Kidney (tissue), 14 donors: ENCODE data around the gene HSPA6. TPM values are rescaled to one million over a fixed set of nuclear protein-coding genes. Genes with fewer than 3 reads are reported as not detected.

Source experiments
- DNase-seq, 5 donors: peaks; one replicate each; pipeline ENCODE4 v3.0.0-alpha.2; 2013 to 2020
- FAIRE-seq: peaks from 2 replicates; lab custom pipeline; 2012; peaks lifted over from hg19 to GRCh38; lab: Jason Lieb, UNC
- H3K27ac ChIP-seq, 2 donors: one replicate each; pipeline ENCODE4 v1.7.0; 2013; ENCODE audit warnings: low read depth in 2 of 2, low read length in 2 of 2, inconsistent platforms in 1 of 2
- H3K27me3 ChIP-seq: one replicate; pipeline ENCODE4 v1.7.1; 2013; ENCODE audit warnings: low read length, inconsistent platforms; ENCODE audit not compliant: control insufficient read depth, insufficient read depth
- H3K36me3 ChIP-seq, 3 donors: one replicate each; pipeline versions ENCODE4 v1.7.0 to v1.7.1; 2013; ENCODE audit warnings: low read length in 3 of 3, control low read depth in 1 of 3, inconsistent platforms in 1 of 3; ENCODE audit not compliant: insufficient read depth in 3 of 3, control insufficient read depth in 2 of 3
- H3K4me1 ChIP-seq, 3 donors: one replicate each; pipeline versions ENCODE4 v1.7.0 to v1.7.1; 2013; ENCODE audit warnings: low read length in 3 of 3, inconsistent platforms in 1 of 3, low read depth in 1 of 3; ENCODE audit not compliant: control insufficient read depth in 2 of 3, insufficient read depth in 2 of 3
- H3K4me3 ChIP-seq, 3 donors: one replicate each; pipeline versions ENCODE4 v1.7.0 to v1.8.1; 2013; ENCODE audit warnings: low read length in 3 of 3, control low read depth in 1 of 3, inconsistent platforms in 1 of 3
- H3K9ac ChIP-seq, 3 donors: one replicate each; pipeline versions ENCODE4 v1.7.0 to v1.7.1; 2013; ENCODE audit warnings: low read length in 3 of 3, control low read depth in 1 of 3, inconsistent platforms in 1 of 3
- H3K9me3 ChIP-seq, 3 donors: one replicate each; pipeline versions ENCODE4 v1.7.0 to v1.7.1; 2013; ENCODE audit warnings: low read length in 3 of 3, control low read depth in 1 of 3, inconsistent platforms in 1 of 3; ENCODE audit not compliant: control insufficient read depth in 2 of 3, insufficient read depth in 1 of 3
- intact Hi-C: fragments of 100-400 bp; cut with DNase I; formaldehyde crosslinking; loops from one replicate; pipeline ENCODE4 v1.11.1; 2022
- polyA plus RNA-seq: library from polyadenylated mRNA; stranded (reverse); fragments of 350-450 nt; fragmentation: Illumina TruSeq; extraction: RNeasy Lipid Tissue Mini Kit (QIAGEN cat#74804); gene quantifications from one replicate; pipeline ENCODE4 v1.2.3, GENCODE V29; 2014; ENCODE audit warnings: low read depth, low replicate concordance; ENCODE audit not compliant: insufficient read depth
- total RNA-seq: library from RNA; stranded (reverse); fragmentation: NEBNext Ultra II Directional; extraction: Animal tissue kit (Norgen Biotek cat#: 25700); gene quantifications from one replicate; pipeline ENCODE4 v1.2.1, GENCODE V29; 2021
- TF ChIP-seq, protein P1 (sequence below): IDR thresholded peaks from 3 replicates; pipeline ENCODE4 v1.5.1; 2012; ENCODE audit warnings: mild to moderate bottlenecking, moderate library complexity, borderline replicate concordance; ENCODE audit not compliant: insufficient read depth; ENCODE audit errors: extremely low read depth
- donor health status: control.
- donor health status: control.
- donor health status: control.
- donor health status: control.
- donor health status: control.
- donor health status: DM: yes; HTN: yes; CAD: no.
- donor health status: Normal renal cell carcinoma (clear cell type).

The HSPA6 gene
- total and polyA plus RNA-seq, 2 donors from 2014 or later, result 2.6 to 5.5 TPM

- FAIRE-seq (no peak), DNase-seq (no peak)
- H3K9ac ChIP-seq, result no peak overlapping the region
- H3K27ac ChIP-seq, result no peak overlapping the region
- H3K36me3 ChIP-seq, result no peaks in the 10 kb centered on the region
- H3K4me3 ChIP-seq, result no peak overlapping the region
- TF ChIP-seq, protein P1, sequence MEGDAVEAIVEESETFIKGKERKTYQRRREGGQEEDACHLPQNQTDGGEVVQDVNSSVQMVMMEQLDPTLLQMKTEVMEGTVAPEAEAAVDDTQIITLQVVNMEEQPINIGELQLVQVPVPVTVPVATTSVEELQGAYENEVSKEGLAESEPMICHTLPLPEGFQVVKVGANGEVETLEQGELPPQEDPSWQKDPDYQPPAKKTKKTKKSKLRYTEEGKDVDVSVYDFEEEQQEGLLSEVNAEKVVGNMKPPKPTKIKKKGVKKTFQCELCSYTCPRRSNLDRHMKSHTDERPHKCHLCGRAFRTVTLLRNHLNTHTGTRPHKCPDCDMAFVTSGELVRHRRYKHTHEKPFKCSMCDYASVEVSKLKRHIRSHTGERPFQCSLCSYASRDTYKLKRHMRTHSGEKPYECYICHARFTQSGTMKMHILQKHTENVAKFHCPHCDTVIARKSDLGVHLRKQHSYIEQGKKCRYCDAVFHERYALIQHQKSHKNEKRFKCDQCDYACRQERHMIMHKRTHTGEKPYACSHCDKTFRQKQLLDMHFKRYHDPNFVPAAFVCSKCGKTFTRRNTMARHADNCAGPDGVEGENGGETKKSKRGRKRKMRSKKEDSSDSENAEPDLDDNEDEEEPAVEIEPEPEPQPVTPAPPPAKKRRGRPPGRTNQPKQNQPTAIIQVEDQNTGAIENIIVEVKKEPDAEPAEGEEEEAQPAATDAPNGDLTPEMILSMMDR, result no peak
- no peaks in the 10 kb centered on the region for H3K9me3 ChIP-seq
- intact Hi-C loops, result no loop called here
- H3K27me3 ChIP-seq, result no peaks in the 10 kb centered on the region
- no peaks in the 10 kb centered on the region for H3K4me1 ChIP-seq
These were observed 25.7 kb upstream of the HSPA6 start for GRCh38 chr1:161498646-161499045.

DNA sequence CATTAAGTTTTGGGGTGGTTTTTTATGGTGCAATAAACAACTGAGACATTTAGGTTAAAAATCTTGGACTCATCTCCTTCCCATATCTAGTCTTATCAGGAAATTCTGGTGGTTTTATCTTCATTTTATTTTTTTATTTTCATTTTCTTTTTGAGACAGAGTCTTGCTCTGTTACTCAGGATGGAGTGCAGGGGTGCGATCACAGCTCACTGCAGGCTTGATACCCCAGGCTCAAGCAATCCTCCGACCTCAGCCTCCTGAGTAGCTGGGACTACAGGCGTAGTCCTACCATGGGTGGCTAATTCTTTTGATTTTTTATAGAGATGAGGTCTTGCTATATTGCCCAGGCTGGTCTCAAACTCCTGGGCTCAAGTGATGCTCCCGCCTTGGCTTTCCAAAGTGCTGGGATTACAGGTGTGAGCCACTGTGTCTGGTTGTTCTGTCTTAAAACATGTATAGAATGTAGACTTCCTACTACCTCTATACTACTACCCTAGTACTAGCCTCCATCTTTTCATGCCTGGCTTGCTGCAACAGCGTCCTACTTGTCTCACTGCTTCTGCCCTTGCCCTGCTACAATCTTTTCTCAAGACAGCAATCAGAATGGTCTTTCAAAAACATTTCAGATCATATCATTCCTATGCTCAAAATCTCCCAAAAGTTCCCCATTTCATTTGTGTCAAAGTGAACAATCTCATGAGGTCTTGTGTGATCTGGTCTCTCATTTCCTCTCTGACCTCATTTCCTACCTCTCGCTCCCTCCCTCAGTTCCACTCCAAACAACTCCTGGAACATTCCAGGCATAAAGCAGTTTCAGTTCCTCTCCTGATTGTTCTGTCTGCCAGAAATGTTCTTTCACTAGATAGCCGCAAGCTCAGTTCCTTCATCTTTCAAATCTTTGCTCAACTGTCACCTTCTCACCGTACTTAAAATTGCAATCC lies 25.0 kb upstream of the HSPA6 start:
- intact Hi-C loops, result no loop called here
- H3K27ac ChIP-seq, result no peak overlapping the region
- no peak for DNase-seq
- no peaks in the 10 kb centered on the region for H3K9me3 ChIP-seq
- no peak for FAIRE-seq
- no peak overlapping the region for H3K9ac ChIP-seq
- TF ChIP-seq, protein P1, result no peak
- H3K36me3 ChIP-seq, result no peaks in the 10 kb centered on the region
- H3K27me3 ChIP-seq, result no peaks in the 10 kb centered on the region
- no peaks in the 10 kb centered on the region for H3K4me1 ChIP-seq
- H3K4me3 ChIP-seq, result no peak overlapping the region

- no peaks in the 10 kb centered on the region for H3K4me1 ChIP-seq
- FAIRE-seq (no peak), DNase-seq (no peak)
- H3K9ac ChIP-seq, result no peak overlapping the region
- TF ChIP-seq, protein P1, result no peak
- intact Hi-C loops, result no loop called here
- no peaks in the 10 kb centered on the region for H3K9me3 ChIP-seq
- no peaks in the 10 kb centered on the region for H3K27me3 ChIP-seq
- no peak overlapping the region for H3K4me3 ChIP-seq
- no peaks in the 10 kb centered on the region for H3K36me3 ChIP-seq
- H3K27ac ChIP-seq, result no peak overlapping the region
These were observed 23.1 kb upstream of the HSPA6 start for GRCh38 chr1:161501234-161501633.
